HG03432 (cell line): ENCODE measurements around the gene KCNJ4.
"Not testable (repeated sequence)": the region's sequence is repeated elsewhere in the genome, so short reads cannot be mapped to it uniquely, and the experiment has no call there.

Source experiments
- ATAC-seq: cut with Tn5 transposase; IDR thresholded peaks from one replicate; pipeline ENCODE4 v1.9.1; 2021; ENCODE audit warnings: mild to moderate bottlenecking, moderate library complexity; ENCODE audit not compliant: unreplicated experiment

KCNJ4 gene

DNA sequence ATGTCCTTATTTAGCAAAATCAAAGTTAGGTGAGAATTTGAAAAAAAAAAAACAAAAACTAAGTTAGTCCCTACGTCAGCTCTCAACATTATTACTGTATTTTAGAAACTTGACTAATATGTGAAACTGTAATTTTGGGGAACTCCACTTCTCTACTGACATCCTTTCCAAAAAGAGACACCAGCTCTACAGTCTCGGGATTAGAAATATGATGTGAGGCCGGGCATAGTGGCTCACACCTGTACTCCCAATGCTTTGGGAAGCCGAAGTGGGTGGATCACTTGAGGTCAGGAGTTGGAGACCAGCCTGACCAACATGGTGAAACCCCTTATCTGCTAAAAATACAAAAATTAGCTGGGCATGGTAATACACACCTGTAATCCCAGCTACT lies 65.6 kb downstream of the KCNJ4 start:
- ATAC-seq: not testable (repeated sequence)

DNA sequence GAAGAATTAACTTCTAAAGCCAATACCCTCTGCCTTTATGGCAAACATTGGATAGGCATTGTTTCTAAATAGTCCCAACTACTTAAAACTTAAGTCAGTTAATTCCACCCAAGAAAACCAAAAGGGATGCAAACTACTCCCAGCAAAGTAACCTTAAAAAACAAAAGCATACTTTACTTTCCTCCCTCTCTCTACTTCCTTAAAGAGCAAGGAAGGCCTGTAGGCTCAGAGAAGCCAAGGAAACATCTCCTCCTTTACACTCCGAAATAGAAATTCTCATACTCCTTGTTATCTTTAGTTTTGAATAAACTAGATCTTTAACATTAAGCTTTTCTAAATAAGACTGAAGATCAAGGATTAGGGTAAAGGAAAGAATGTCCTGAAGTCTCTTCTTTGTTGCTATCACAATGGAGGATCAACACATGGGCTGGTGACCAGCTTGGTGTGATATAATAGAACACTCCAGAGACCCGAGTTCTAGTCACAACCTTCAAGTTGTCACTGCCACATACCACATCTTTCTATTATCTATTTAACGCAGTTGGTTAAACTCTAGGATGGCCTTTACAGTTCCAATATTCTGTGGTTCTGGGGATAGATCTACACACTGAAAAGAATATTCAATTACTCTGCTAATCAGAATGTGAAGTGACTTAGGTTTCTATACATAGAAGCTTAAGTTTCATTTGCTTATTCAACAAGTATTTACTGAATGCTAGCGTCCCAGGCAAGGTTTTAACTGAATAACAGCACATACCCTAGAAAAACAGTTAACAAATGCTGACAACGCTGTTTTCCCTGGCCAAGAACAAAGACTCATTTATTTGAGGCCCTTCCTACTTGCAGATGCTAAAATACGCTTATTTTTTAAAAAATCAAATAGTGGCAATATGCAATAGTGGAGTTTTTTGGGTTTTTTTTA lies 66.2 kb downstream of the KCNJ4 start:
- not testable (repeated sequence) for ATAC-seq

DNA sequence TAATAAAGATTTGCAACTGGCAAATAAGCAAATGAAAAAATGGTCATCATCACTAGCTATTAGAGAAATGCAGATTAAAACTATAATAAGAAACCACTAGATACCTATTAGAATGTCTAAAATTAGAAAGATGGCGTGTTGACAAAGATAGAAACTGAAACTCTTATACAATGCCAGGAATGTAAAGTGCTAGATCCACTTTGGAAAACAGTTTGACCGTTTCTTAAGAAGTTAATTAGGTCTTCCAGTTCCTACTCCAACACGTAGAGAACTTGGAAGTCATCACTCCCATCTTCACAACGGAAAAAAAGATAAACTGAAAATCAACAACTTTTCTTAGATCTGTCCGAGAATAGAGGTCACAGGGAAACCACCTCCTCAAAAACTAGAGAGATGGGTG lies 68.1 kb downstream of the KCNJ4 start:
- ATAC-seq: not testable (repeated sequence)

- no peak for ATAC-seq
These were observed 71.6 kb downstream of the KCNJ4 start for GRCh38 chr22:38383417-38383816.

- not testable (repeated sequence) for ATAC-seq
These were observed 73.6 kb downstream of the KCNJ4 start for GRCh38 chr22:38381371-38381770.
